A549 (cell line): Measurements from ENCODE around the gene ADPRHL1. TPM values are rescaled to one million over a fixed set of nuclear protein-coding genes. Genes with fewer than 3 reads are reported as not detected.

ENCODE experiments used
- ATAC-seq, 2 experiments: fragments of 200-7000 bp in 1 of 2; fragments of >200 bp in 1 of 2; cut with Nextera tagmentation in 1 of 2; cut with Tn5 transposase in 1 of 2; 3 replicates each; pipeline versions ENCODE4 v1.8.0 to v1.9.1; 2018 to 2020; ENCODE audit warnings: mild to moderate bottlenecking in 1 of 2, moderate library complexity in 1 of 2
- CTCF ChIA-PET: fragments of 300-600 bp; sonication (Branson Sonifier 250); formaldehyde crosslinking; extraction: SDS; loops from one replicate; lab custom pipeline; 2021; ENCODE audit warnings: antibody characterized with exemption, inconsistent platforms; lab: Yijun Ruan, JAX
- POLR2A ChIA-PET: fragments of 350-600 bp; formaldehyde crosslinking; extraction: SDS; loops from one replicate; lab custom pipeline; 2021; ENCODE audit warnings: antibody characterized with exemption, inconsistent platforms; lab: Yijun Ruan, JAX
- DNase-seq, 2 experiments: peaks; one replicate each; pipeline versions ENCODE4 v3.0.0 to v3.0.0-alpha.2; 2011 to 2016; ENCODE audit warnings: low read depth in 1 of 2, low spot score in 1 of 2
- FAIRE-seq: peaks from 2 replicates; lab custom pipeline; 2011; peaks lifted over from hg19 to GRCh38; lab: Jason Lieb, UNC
- H3K27ac ChIP-seq, 2 experiments: fragments of >200 bp; sonication (Bioruptor Twin); formaldehyde crosslinking; 3 replicates each; pipeline ENCODE4 v1.5.1; 2016 to 2017
- H3K4me1 ChIP-seq: fragments of >200 bp; sonication (Bioruptor Twin); formaldehyde crosslinking; 3 replicates; pipeline ENCODE4 v1.6.1; 2016
- H3K4me2 ChIP-seq: fragments of >200 bp; sonication (Bioruptor Twin); formaldehyde crosslinking; 3 replicates; pipeline ENCODE4 v1.6.1; 2016
- H3K4me3 ChIP-seq: fragments of >200 bp; sonication (Bioruptor Twin); formaldehyde crosslinking; 3 replicates; pipeline ENCODE4 v1.5.1; 2016
- H3K9me3 ChIP-seq: fragments of >200 bp; sonication (Bioruptor Twin); formaldehyde crosslinking; 3 replicates; pipeline ENCODE4 v1.6.1; 2016
- CBX2 ChIP-seq: fragments of 200-600 bp; sonication (generic); IDR thresholded peaks from 2 replicates; pipeline ENCODE4 v1.6.1; 2016; ENCODE audit warnings: low read depth, mild to moderate bottlenecking, borderline replicate concordance
- CBX8 ChIP-seq: fragments of 200-600 bp; sonication (generic); IDR thresholded peaks from 2 replicates; pipeline ENCODE4 v1.6.1; 2016
- CHD4 ChIP-seq: fragments of 200-600 bp; sonication (generic); IDR thresholded peaks from 2 replicates; pipeline ENCODE4 v1.6.1; 2016; ENCODE audit warnings: antibody characterized with exemption, mild to moderate bottlenecking, borderline replicate concordance
- EHF ChIP-seq: fragments of 250-450 bp; sonication (Bioruptor Pico); IDR thresholded peaks from 2 replicates; pipeline ENCODE4 v1.5.0; 2020; ENCODE audit warnings: mild to moderate bottlenecking
- ELK1 ChIP-seq: fragments of 150-350 bp; IDR thresholded peaks from 2 replicates; pipeline ENCODE4 v1.6.1; 2014; ENCODE audit warnings: low read depth, mild to moderate bottlenecking, low read length
- ESRRA ChIP-seq: fragments of 150-350 bp; IDR thresholded peaks from 2 replicates; pipeline ENCODE4 v1.6.1; 2014; ENCODE audit warnings: mild to moderate bottlenecking, low read length, borderline replicate concordance
- FOSL2 ChIP-seq, 2 experiments: fragments of 450-650 bp in 1 of 2; fragments of >200 bp in 1 of 2; sonication (Bioruptor Twin) in 1 of 2; formaldehyde crosslinking; IDR thresholded peaks; 2 replicates each; pipeline versions ENCODE4 v1.5.0 to v1.6.1; 2016 to 2020; ENCODE audit warnings: mild to moderate bottlenecking in 1 of 2, moderate library complexity in 1 of 2
- GATA3 ChIP-seq: IDR thresholded peaks from 2 replicates; pipeline ENCODE4 v1.6.1; 2012; ENCODE audit warnings: borderline replicate concordance
- HEYL ChIP-seq: fragments of 250-450 bp; sonication (Bioruptor Pico); IDR thresholded peaks from 2 replicates; pipeline ENCODE4 v1.8.0; 2021; ENCODE audit warnings: mild to moderate bottlenecking, moderate library complexity
- HMGXB4 ChIP-seq: fragments of 250-450 bp; sonication (Bioruptor Pico); IDR thresholded peaks from 2 replicates; pipeline ENCODE4 v1.5.0; 2021; ENCODE audit warnings: mild to moderate bottlenecking, moderate library complexity, borderline replicate concordance
- HOXA7 ChIP-seq: fragments of 250-450 bp; sonication (Bioruptor Pico); IDR thresholded peaks from 2 replicates; pipeline ENCODE4 v1.5.0; 2020; ENCODE audit warnings: mild to moderate bottlenecking, moderate library complexity
- HOXB13 ChIP-seq: fragments of 250-450 bp; sonication (Bioruptor Pico); IDR thresholded peaks from 2 replicates; pipeline ENCODE4 v1.5.0; 2020; ENCODE audit warnings: low read depth, mild to moderate bottlenecking, moderate library complexity
- JUN ChIP-seq, 2 experiments: fragments of >200 bp; sonication (Bioruptor Twin); formaldehyde crosslinking; IDR thresholded peaks; 2 replicates in 1 of 2; 3 replicates in 1 of 2; pipeline ENCODE4 v1.6.1; 2016 to 2017
- JUNB ChIP-seq: fragments of >200 bp; sonication (Bioruptor Twin); formaldehyde crosslinking; IDR thresholded peaks from 2 replicates; pipeline ENCODE4 v1.6.1; 2016
- KDM1A ChIP-seq: fragments of 200-600 bp; sonication (generic); IDR thresholded peaks from 2 replicates; pipeline ENCODE4 v1.6.1; 2016; ENCODE audit warnings: low read depth, mild to moderate bottlenecking
- MAFK ChIP-seq: fragments of 450-650 bp; IDR thresholded peaks from 2 replicates; pipeline ENCODE4 v1.6.1; 2014; ENCODE audit not compliant: partially characterized antibody
- MAZ ChIP-seq: fragments of 150-350 bp; IDR thresholded peaks from 2 replicates; pipeline ENCODE4 v1.6.1; 2014; ENCODE audit warnings: antibody characterized with exemption, low read depth, low read length, borderline replicate concordance
- MYC ChIP-seq: IDR thresholded peaks from 2 replicates; pipeline ENCODE4 v1.6.1; 2012; ENCODE audit warnings: mild to moderate bottlenecking, inconsistent platforms, low read length, improper control_type of control experiment, borderline replicate concordance
- NR3C1 ChIP-seq: fragments of >200 bp; sonication (Bioruptor Twin); formaldehyde crosslinking; IDR thresholded peaks from 3 replicates; pipeline ENCODE4 v1.6.1; 2017
- PHF8 ChIP-seq: fragments of 200-600 bp; sonication (generic); IDR thresholded peaks from 2 replicates; pipeline ENCODE4 v1.6.1; 2016; ENCODE audit warnings: low read depth, mild to moderate bottlenecking, antibody characterized with exemption, moderate library complexity, borderline replicate concordance
- POLR2A ChIP-seq: IDR thresholded peaks from 2 replicates; pipeline ENCODE4 v1.6.1; 2012; ENCODE audit warnings: mild to moderate bottlenecking, low read length
- RAD21 ChIP-seq, 2 experiments: fragments of >200 bp in 1 of 2; sonication (Bioruptor Twin) in 1 of 2; formaldehyde crosslinking in 1 of 2; IDR thresholded peaks in 1 of 2; conservative IDR thresholded peaks in 1 of 2; 2 replicates in 1 of 2; 3 replicates in 1 of 2; pipeline ENCODE4 v1.6.1; 2012 to 2018; ENCODE audit warnings: inconsistent platforms in 1 of 2
- RARB ChIP-seq: fragments of 250-450 bp; sonication (Bioruptor Pico); IDR thresholded peaks from 2 replicates; pipeline ENCODE4 v1.8.0; 2021; ENCODE audit warnings: mild to moderate bottlenecking, moderate library complexity
- RCOR1 ChIP-seq: fragments of 150-350 bp; IDR thresholded peaks from 2 replicates; pipeline ENCODE4 v1.6.1; 2014; ENCODE audit warnings: antibody characterized with exemption, low read length, low read depth
- SMC3 ChIP-seq: fragments of >200 bp; sonication (Bioruptor Twin); formaldehyde crosslinking; IDR thresholded peaks from 3 replicates; pipeline ENCODE4 v1.6.1; 2018; ENCODE audit warnings: inconsistent platforms
- TFCP2L1 ChIP-seq: fragments of 250-450 bp; sonication (Bioruptor Pico); IDR thresholded peaks from 2 replicates; pipeline ENCODE4 v1.5.0; 2021; ENCODE audit warnings: mild to moderate bottlenecking
- TP53 ChIP-seq: fragments of 250-450 bp; sonication (Bioruptor Pico); IDR thresholded peaks from 2 replicates; pipeline ENCODE4 v1.5.0; 2021; ENCODE audit warnings: mild to moderate bottlenecking, moderate library complexity
- ZC3H11A ChIP-seq: fragments of 450-650 bp; IDR thresholded peaks from 2 replicates; pipeline ENCODE4 v1.6.1; 2014; ENCODE audit warnings: antibody characterized with exemption, mild to moderate bottlenecking
- ZNF302 ChIP-seq: fragments of 250-450 bp; sonication (Bioruptor Pico); IDR thresholded peaks from 2 replicates; pipeline ENCODE4 v1.9.0; 2021; ENCODE audit warnings: inconsistent platforms, mild to moderate bottlenecking, moderate library complexity
- ZSCAN20 ChIP-seq: fragments of 250-450 bp; sonication (Bioruptor Pico); IDR thresholded peaks from 2 replicates; pipeline ENCODE4 v1.8.0; 2022; ENCODE audit warnings: mild to moderate bottlenecking, moderate library complexity
- WGBS: methylation state at CpG from one replicate; pipeline ENCODE4 v1.1.6; 2017; ENCODE audit errors: missing lambda C conversion rate; 5-methylcytosine and 5-hydroxymethylcytosine counted together
- polyA plus RNA-seq, 4 experiments: library from polyadenylated mRNA; depleted of rRNA in 3 of 4; stranded (reverse); fragments of >200 nt; fragmentation: RNase III in 1 of 4; extraction: RNeasy Plus Mini Kit Qiagen cat#74134 plus additional on column Dnase treatment in 1 of 4; gene quantifications; 2 replicates in 3 of 4; 3 replicates in 1 of 4; pipeline ENCODE4 v1.2.3, GENCODE V29; 2011 to 2017

Gene ADPRHL1
- polyA plus RNA-seq, 2 of the 4 experiments (the other 2 are of a cell fraction), result 11.0 to 11.4 TPM

GRCh38 chr13:113485545-113485944, 32.3 kb upstream of the ADPRHL1 start:
- DNase-seq (no peak), ATAC-seq (no peak), FAIRE-seq (no peak)
- Histone ChIP-seq H3K4me1 (peaks cover 9% of the 10 kb centered on the region; the same call in 2 of the 3 replicates), H3K4me2 (no peak overlapping the region), H3K9me3 (no peaks in the 10 kb centered on the region), H3K27ac (no peak overlapping the region), H3K4me3 (no peak overlapping the region)
- WGBS, result 95% methylated on average over 12 of the region's 13 CpGs
- TF ChIP-seq TFCP2L1, result no peak
- TF ChIP-seq HOXA7 (CRISPR knock-in tag), result no peak
- no peak for TF ChIP-seq HMGXB4 (CRISPR knock-in tag)
- no peak for TF ChIP-seq ELK1
- TF ChIP-seq MAFK, result no peak
- no peak for TF ChIP-seq EHF (CRISPR knock-in tag)
- TF ChIP-seq FOSL2 (IDR thresholded peaks at IDR 0.05), result no peak
- no peak for TF ChIP-seq FOSL2 (CRISPR knock-in tag; IDR thresholded peaks at IDR 0.05)
- TF ChIP-seq RARB (CRISPR knock-in tag), result no peak
- no peak for TF ChIP-seq ESRRA
- no peak for TF ChIP-seq CBX2
- TF ChIP-seq SMC3, result no peak
- no peak for TF ChIP-seq ZNF302 (CRISPR knock-in tag)
- no peak for TF ChIP-seq HEYL (CRISPR knock-in tag)
- no peak for TF ChIP-seq GATA3
- no peak for TF ChIP-seq KDM1A
- TF ChIP-seq HOXB13 (CRISPR knock-in tag), result no peak
- no peak for TF ChIP-seq JUN (IDR thresholded peaks at IDR 0.05)
- TF ChIP-seq MYC, result no peak
- TF ChIP-seq NR3C1, result no peak
- no peak for TF ChIP-seq POLR2A
- ChIA-PET CTCF (no interaction called here), POLR2A (no interaction called here)

- TF ChIP-seq MAZ (no peak), SMC3 (no peak), ZSCAN20 (CRISPR knock-in tag) (no peak), RCOR1 (no peak), EHF (CRISPR knock-in tag) (no peak), CHD4 (no peak), JUNB (no peak), CBX2 (no peak), TP53 (CRISPR knock-in tag) (no peak), RAD21 (conservative IDR thresholded peaks at IDR 0.05 in 1 of 2, IDR thresholded peaks at IDR 0.05 in 1 of 2) (no peak), PHF8 (no peak), MAFK (no peak), HOXA7 (CRISPR knock-in tag) (no peak), HEYL (CRISPR knock-in tag) (no peak), CBX8 (no peak), ZC3H11A (no peak)
- H3K9me3 ChIP-seq, result no peaks in the 10 kb centered on the region
- H3K4me1 ChIP-seq, result no peaks in the 10 kb centered on the region
- ATAC-seq, result no peak
- DNase-seq, result no peak
- WGBS, result 96% methylated on average over 22 of the region's 36 CpGs
- no peak overlapping the region for H3K4me2 ChIP-seq
- POLR2A ChIA-PET, result interaction anchor here (1.1 kb wide), 1 partner anchor 35 kb away, joined by 3 read pairs; no protein-coding TSS in a partner anchor
- CTCF ChIA-PET, result interaction anchor here (1.7 to 1.9 kb wide), 2 partner anchors 9 to 32 kb away, joined by 5 to 6 read pairs; no protein-coding TSS in a partner anchor
- no peak overlapping the region for H3K4me3 ChIP-seq
- no peak overlapping the region for H3K27ac ChIP-seq
- FAIRE-seq, result no peak
Observed at GRCh38 chr13:113483504-113484293, 30.4 kb upstream of the ADPRHL1 start.
